ENCODE results near the gene IRF1. TPM values are rescaled to one million over a fixed set of nuclear protein-coding genes. Genes with fewer than 3 reads are reported as not detected.

IRF1 gene
- total RNA-seq, 1 experiment from 2014 or later = 5.7 TPM

- intact Hi-C loops (cut with micrococcal nuclease; ENCODE audit: unreplicated experiment) = no loop called here
- BruUV-seq (replicated peaks) = no TSS peak
- Histone ChIP-seq H3K27ac (ENCODE audit: low read depth, low read length, poor library complexity, severe bottlenecking) (no peak overlapping the region), H3K36me3 (ENCODE audit: insufficient read depth, low read length, poor library complexity, severe bottlenecking) (no peaks in the 10 kb centered on the region), H3K4me3 (ENCODE audit: low read depth, low read length, poor library complexity, severe bottlenecking) (no peak overlapping the region), H3K9me3 (ENCODE audit: low read depth, low read length, poor library complexity, severe bottlenecking) (no peaks in the 10 kb centered on the region), H3K4me1 (ENCODE audit: insufficient read depth, low read length, poor library complexity, severe bottlenecking) (peaks cover 4% of the 10 kb centered on the region), H3K27me3 (replicated peaks; ENCODE audit: insufficient read depth, low read depth, low read length, poor library complexity) (no peaks in the 10 kb centered on the region)
- DNase-seq (ENCODE audit: low spot score) = no peak
- no peak for TF ChIP-seq CTCF (conservative IDR thresholded peaks at IDR 0.05; ENCODE audit: low read depth, low read length)
- TF ChIP-seq EZH2 (IDR thresholded peaks at IDR 0.05; ENCODE audit: borderline replicate concordance, low read depth, low read length, poor library complexity, severe bottlenecking) = no peak
- CTCF ChIA-PET = no interaction called here
- POLR2A ChIA-PET (ENCODE audit: low non-redundant PET) = no interaction called here
Measured at GRCh38 chr5:132470010-132470392, 20.6 kb downstream of the IRF1 start.

- H3K36me3 ChIP-seq (ENCODE audit: insufficient read depth, low read length, poor library complexity, severe bottlenecking) = no peaks in the 10 kb centered on the region
- H3K9me3 ChIP-seq (ENCODE audit: low read depth, low read length, poor library complexity, severe bottlenecking) = no peaks in the 10 kb centered on the region
- ChIA-PET POLR2A (ENCODE audit: low non-redundant PET) (no interaction called here), CTCF (no interaction called here)
- BruUV-seq (replicated peaks) = no TSS peak
- no peak overlapping the region for H3K27ac ChIP-seq (ENCODE audit: low read depth, low read length, poor library complexity, severe bottlenecking)
- no peaks in the 10 kb centered on the region for H3K27me3 ChIP-seq (replicated peaks; ENCODE audit: insufficient read depth, low read depth, low read length, poor library complexity)
- TF ChIP-seq EZH2 (IDR thresholded peaks at IDR 0.05; ENCODE audit: borderline replicate concordance, low read depth, low read length, poor library complexity, severe bottlenecking) = no peak
- no peak for TF ChIP-seq CTCF (conservative IDR thresholded peaks at IDR 0.05; ENCODE audit: low read depth, low read length)
- intact Hi-C loops (cut with micrococcal nuclease; ENCODE audit: unreplicated experiment) = no loop called here
- peaks cover 7% of the 10 kb centered on the region for H3K4me1 ChIP-seq (ENCODE audit: insufficient read depth, low read length, poor library complexity, severe bottlenecking)
- H3K4me3 ChIP-seq (ENCODE audit: low read depth, low read length, poor library complexity, severe bottlenecking) = no peak overlapping the region
- DNase-seq (ENCODE audit: low spot score) = no peak
Measured at GRCh38 chr5:132469380-132470009, 21.1 kb downstream of the IRF1 start.

- BruUV-seq (replicated peaks) = no TSS peak
- no peak for TF ChIP-seq EZH2 (IDR thresholded peaks at IDR 0.05; ENCODE audit: borderline replicate concordance, low read depth, low read length, poor library complexity, severe bottlenecking)
- TF ChIP-seq CTCF (conservative IDR thresholded peaks at IDR 0.05; ENCODE audit: low read depth, low read length) = no peak
- Histone ChIP-seq H3K4me3 (ENCODE audit: low read depth, low read length, poor library complexity, severe bottlenecking) (no peak overlapping the region), H3K27ac (ENCODE audit: low read depth, low read length, poor library complexity, severe bottlenecking) (no peak overlapping the region), H3K27me3 (replicated peaks; ENCODE audit: insufficient read depth, low read depth, low read length, poor library complexity) (no peaks in the 10 kb centered on the region), H3K9me3 (ENCODE audit: low read depth, low read length, poor library complexity, severe bottlenecking) (no peaks in the 10 kb centered on the region), H3K36me3 (ENCODE audit: insufficient read depth, low read length, poor library complexity, severe bottlenecking) (no peaks in the 10 kb centered on the region), H3K4me1 (ENCODE audit: insufficient read depth, low read length, poor library complexity, severe bottlenecking) (peaks cover 12% of the 10 kb centered on the region)
- CTCF ChIA-PET = no interaction called here
- DNase-seq (ENCODE audit: low spot score) = no peak
- intact Hi-C loops (cut with micrococcal nuclease; ENCODE audit: unreplicated experiment) = no loop called here
- POLR2A ChIA-PET (ENCODE audit: low non-redundant PET) = no interaction called here
Measured at GRCh38 chr5:132468656-132469379, 21.8 kb downstream of the IRF1 start.

Measured in A673 (cell line).